Liver (tissue), 9 donors: ENCODE data around the gene RGS2. TPM values are rescaled to one million over a fixed set of nuclear protein-coding genes. Genes with fewer than 3 reads are reported as not detected.
A peak's percentile ranks its signal among the peaks of the same experiment; 100 is the strongest.

Experiments used
- DNase-seq: peaks from one replicate; pipeline ENCODE4 v3.0.0-alpha.2; 2017; ENCODE audit warnings: low spot score
- H3K27ac ChIP-seq, 2 donors: one replicate each; pipeline ENCODE4 v1.7.0; 2013; ENCODE audit warnings: inconsistent platforms in 2 of 2, low read length in 2 of 2, control low read depth in 1 of 2, low read depth in 1 of 2, mild to moderate bottlenecking in 1 of 2
- H3K27me3 ChIP-seq, 4 donors: one replicate each; pipeline versions ENCODE4 v1.6.1 to v1.7.0; 2013; ENCODE audit warnings: low read length in 3 of 4, inconsistent platforms in 1 of 4, mild to moderate bottlenecking in 1 of 4, moderate library complexity in 1 of 4; ENCODE audit not compliant: control insufficient read depth in 4 of 4, insufficient read depth in 4 of 4
- H3K36me3 ChIP-seq, 4 donors: one replicate each; pipeline versions ENCODE4 v1.6.1 to v1.7.0; 2013; ENCODE audit warnings: low read length in 3 of 4, mild to moderate bottlenecking in 3 of 4, low read depth in 1 of 4, moderate library complexity in 1 of 4; ENCODE audit not compliant: control insufficient read depth in 4 of 4, insufficient read depth in 3 of 4
- H3K4me1 ChIP-seq, 4 donors: one replicate each; pipeline versions ENCODE4 v1.6.1 to v1.7.0; 2013; ENCODE audit warnings: low read length in 3 of 4, mild to moderate bottlenecking in 3 of 4, moderate library complexity in 1 of 4; ENCODE audit not compliant: control insufficient read depth in 4 of 4, insufficient read depth in 4 of 4
- H3K4me3 ChIP-seq, 3 donors: one replicate each; pipeline versions ENCODE4 v1.6.1 to v1.7.0; 2013; ENCODE audit warnings: low read length in 3 of 3, control low read depth in 1 of 3, low read depth in 1 of 3, mild to moderate bottlenecking in 1 of 3
- H3K9ac ChIP-seq, 2 donors: one replicate each; pipeline ENCODE4 v1.7.0; 2013; ENCODE audit warnings: low read length in 2 of 2, mild to moderate bottlenecking in 2 of 2, moderate library complexity in 2 of 2, control low read depth in 1 of 2, low read depth in 1 of 2
- H3K9me3 ChIP-seq, 4 donors: one replicate each; pipeline versions ENCODE4 v1.6.1 to v1.7.0; 2013; ENCODE audit warnings: low read length in 3 of 4; ENCODE audit not compliant: control insufficient read depth in 4 of 4
- ATF3 ChIP-seq: IDR thresholded peaks from 2 replicates; pipeline ENCODE4 v1.6.1; 2016; ENCODE audit warnings: antibody characterized with exemption
- EGR1 ChIP-seq, 2 donors: IDR thresholded peaks; 2 replicates each; pipeline ENCODE4 v1.6.1; 2016 to 2018; ENCODE audit warnings: antibody characterized with exemption in 2 of 2, low read depth in 2 of 2
- FOXA1 ChIP-seq: IDR thresholded peaks from 2 replicates; pipeline ENCODE4 v1.6.1; 2016; ENCODE audit warnings: antibody characterized with exemption
- FOXA2 ChIP-seq: IDR thresholded peaks from 2 replicates; pipeline ENCODE4 v1.6.1; 2016; ENCODE audit warnings: antibody characterized with exemption
- GABPA ChIP-seq, 2 donors: IDR thresholded peaks in 1 of 2; conservative IDR thresholded peaks in 1 of 2; 2 replicates each; pipeline ENCODE4 v1.6.1; 2016; ENCODE audit warnings: antibody characterized with exemption in 2 of 2, mild to moderate bottlenecking in 1 of 2, moderate library complexity in 1 of 2
- HNF4A ChIP-seq, 2 donors: conservative IDR thresholded peaks; 2 replicates each; pipeline ENCODE4 v1.6.1; 2016; ENCODE audit warnings: antibody characterized with exemption in 2 of 2, mild to moderate bottlenecking in 2 of 2
- JUND ChIP-seq, 2 donors: IDR thresholded peaks; 2 replicates each; pipeline ENCODE4 v1.6.1; 2016; ENCODE audit warnings: antibody characterized with exemption in 2 of 2
- MAX ChIP-seq: IDR thresholded peaks from 2 replicates; pipeline ENCODE4 v1.6.1; 2016; ENCODE audit warnings: antibody characterized with exemption
- RAD21 ChIP-seq, 2 donors: IDR thresholded peaks; 2 replicates each; pipeline ENCODE4 v1.6.1; 2016; ENCODE audit warnings: antibody characterized with exemption in 2 of 2, mild to moderate bottlenecking in 2 of 2
- REST ChIP-seq: IDR thresholded peaks from 2 replicates; pipeline ENCODE4 v1.6.1; 2016; ENCODE audit warnings: antibody characterized with exemption, mild to moderate bottlenecking
- RXRA ChIP-seq, 2 donors: IDR thresholded peaks; 2 replicates each; pipeline ENCODE4 v1.6.1; 2017 to 2018; ENCODE audit warnings: antibody characterized with exemption in 2 of 2, mild to moderate bottlenecking in 1 of 2
- SP1 ChIP-seq: IDR thresholded peaks from 2 replicates; pipeline ENCODE4 v1.6.1; 2018; ENCODE audit warnings: antibody characterized with exemption, mild to moderate bottlenecking
- TAF1 ChIP-seq: conservative IDR thresholded peaks from 2 replicates; pipeline ENCODE4 v1.6.1; 2016; ENCODE audit warnings: antibody characterized with exemption, mild to moderate bottlenecking
- ZBTB33 ChIP-seq: IDR thresholded peaks from 2 replicates; pipeline ENCODE4 v1.6.1; 2016; ENCODE audit warnings: antibody characterized with exemption
- WGBS: extraction: QIAGEN DNeasy Blood & Tissue Kit; methylation state at CpG from one replicate; pipeline ENCODE4 v1.1.7; 2013; 5-methylcytosine and 5-hydroxymethylcytosine counted together
- polyA plus RNA-seq, 2 donors: library from polyadenylated mRNA; stranded (reverse) in 1 of 2; unstranded in 1 of 2; fragments of 200-250 nt in 1 of 2; fragments of >200 nt in 1 of 2; fragmentation: Nextera tagmentation in 1 of 2; extraction: Ambion mirVana in 1 of 2; gene quantifications; one replicate each; pipeline versions ENCODE4 v1.2.1 to v1.2.3, GENCODE V29; 2013 to 2015
- total RNA-seq, 2 donors: library from RNA; depleted of rRNA; stranded (reverse); fragments of >200 nt; gene quantifications; one replicate each; pipeline ENCODE4 v1.2.3, GENCODE V29; 2014
- donor health status: healthy.
- donor health status: healthy.
- donor health status: healthy.
- donor health status: healthy.
- donor health status: healthy.

RGS2 gene
- total and polyA plus RNA-seq, 4 donors: 2.6 to 10.0 (median 4.4) TPM

GRCh38 chr1:192759104-192759503, 49.7 kb upstream of the RGS2 start:
- 40% methylated on average over 1 of the region's 1 CpG for WGBS
- no peak for TF ChIP-seq EGR1 (IDR thresholded peaks at IDR 0.05; ENCODE audit: low read depth in 2 of 2)
- TF ChIP-seq HNF4A (conservative IDR thresholded peaks at IDR 0.05): peak; percentile 24 to 41
- Histone ChIP-seq H3K27ac (no peak overlapping the region), H3K4me3 (no peak overlapping the region), H3K9me3 (no peaks in the 10 kb centered on the region), H3K9ac (no peak overlapping the region), H3K27me3 (no peaks in the 10 kb centered on the region), H3K36me3 (no peaks in the 10 kb centered on the region), H3K4me1 (no peaks in the 10 kb centered on the region)
- DNase-seq: no peak

- DNase-seq: no peak
- Histone ChIP-seq H3K36me3 (no peaks in the 10 kb centered on the region), H3K4me3 (no peak overlapping the region), H3K9ac (no peak overlapping the region), H3K9me3 (no peaks in the 10 kb centered on the region), H3K27ac (no peak overlapping the region), H3K27me3 (peaks cover 0 to 3% (median 0%) of the 10 kb centered on the region in 4 donors), H3K4me1 (no peaks in the 10 kb centered on the region)
- TF ChIP-seq TAF1 (no peak), SP1 (no peak), MAX (no peak), GABPA (IDR thresholded peaks at IDR 0.05 in 1 of 2, conservative IDR thresholded peaks at IDR 0.05 in 1 of 2) (no peak), RAD21 (IDR thresholded peaks at IDR 0.05) (no peak), EGR1 (IDR thresholded peaks at IDR 0.05; ENCODE audit: low read depth in 2 of 2) (no peak)
- WGBS: 90% methylated on average over 4 of the region's 4 CpGs
These were observed 46.6 kb upstream of the RGS2 start for GRCh38 chr1:192762265-192762664.

GRCh38 chr1:192763243-192763642, 45.6 kb upstream of the RGS2 start:
- H3K9me3 ChIP-seq: no peaks in the 10 kb centered on the region
- H3K4me1 ChIP-seq: no peaks in the 10 kb centered on the region
- no peak overlapping the region for H3K27ac ChIP-seq
- H3K4me3 ChIP-seq: no peak overlapping the region
- no peaks in the 10 kb centered on the region for H3K36me3 ChIP-seq
- DNase-seq: no peak
- no peak overlapping the region for H3K9ac ChIP-seq
- TF ChIP-seq MAX (no peak), TAF1 (no peak)
- peaks cover 0 to 5% (median 0%) of the 10 kb centered on the region in 4 donors for H3K27me3 ChIP-seq

- H3K27me3 ChIP-seq: peaks cover 0 to 5% (median 0%) of the 10 kb centered on the region in 4 donors
- H3K27ac ChIP-seq: no peak overlapping the region
- TF ChIP-seq ATF3 (no peak), FOXA2 (no peak), TAF1 (no peak), ZBTB33 (no peak), FOXA1 (no peak), JUND (IDR thresholded peaks at IDR 0.05) (no peak), REST (no peak), HNF4A (conservative IDR thresholded peaks at IDR 0.05) (no peak), MAX (no peak), RXRA (IDR thresholded peaks at IDR 0.05) (no peak), RAD21 (IDR thresholded peaks at IDR 0.05) (no peak)
- WGBS: 74% methylated on average over 1 of the region's 1 CpG
- no peak overlapping the region for H3K4me3 ChIP-seq
- no peaks in the 10 kb centered on the region for H3K4me1 ChIP-seq
- H3K36me3 ChIP-seq: no peaks in the 10 kb centered on the region
- no peaks in the 10 kb centered on the region for H3K9me3 ChIP-seq
- H3K9ac ChIP-seq: no peak overlapping the region
- DNase-seq: no peak
These were observed 45.1 kb upstream of the RGS2 start for GRCh38 chr1:192763756-192764155.
